GM12891 (cell line): ENCODE measurements around the gene KLF16. TPM values are rescaled to one million over a fixed set of nuclear protein-coding genes. Genes with fewer than 3 reads are reported as not detected.
A peak's percentile ranks its signal among the peaks of the same experiment; 100 is the strongest.

Experiments used
- DNase-seq: peaks from one replicate; pipeline ENCODE4 v3.0.0; 2011; ENCODE audit warnings: low spot score; ENCODE audit not compliant: insufficient read length
- FAIRE-seq: peaks from 2 replicates; lab custom pipeline; 2011; peaks lifted over from hg19 to GRCh38; lab: Jason Lieb, UNC
- PAX5 ChIP-seq: IDR thresholded peaks from 2 replicates; pipeline ENCODE4 v1.6.1; 2011; ENCODE audit warnings: low read length, moderate library complexity, mild to moderate bottlenecking; ENCODE audit not compliant: insufficient read depth, severe bottlenecking
- POLR2A ChIP-seq: IDR thresholded peaks from 2 replicates; pipeline ENCODE4 v1.6.1; 2011; ENCODE audit warnings: low read depth, low read length, control low read depth
- POLR2AphosphoS5 ChIP-seq: IDR thresholded peaks from 2 replicates; pipeline ENCODE4 v1.6.1; 2011; ENCODE audit warnings: low read depth, low read length, control low read depth
- POU2F2 ChIP-seq: IDR thresholded peaks from 2 replicates; pipeline ENCODE4 v1.6.1; 2011; ENCODE audit warnings: low read depth, mild to moderate bottlenecking, control low read depth, low read length, moderate library complexity
- SPI1 ChIP-seq: IDR thresholded peaks from 2 replicates; pipeline ENCODE4 v1.6.1; 2011; ENCODE audit warnings: low read depth, low read length, control low read depth
- TAF1 ChIP-seq: IDR thresholded peaks from 2 replicates; pipeline ENCODE4 v1.6.1; 2011; ENCODE audit warnings: low read depth, low read length, control low read depth
- polyA plus RNA-seq: library from polyadenylated mRNA; unstranded; fragments of >200 nt; gene quantifications from one replicate; pipeline ENCODE4 v1.2.1, GENCODE V29; 2012; ENCODE audit warnings: low read depth, missing spikeins, inconsistent platforms; ENCODE audit not compliant: missing spikeins

KLF16 gene
- polyA plus RNA-seq: 9.1 TPM

GRCh38 chr19:1863328-1863637, at the start of gene KLF16:
KLF16 (minus strand) TSS chr19:1863579; CDS start chr19:1863497, 82 bp downstream.
- DNase-seq: no peak
- TF ChIP-seq TAF1 (peak; percentile 27; the same call in 1 of the 2 replicates), SPI1 (no peak), POLR2AphosphoS5 (peak; percentile 31; the same call in 1 of the 2 replicates), POU2F2 (no peak), POLR2A (peak; percentile 44; the same call in 1 of the 2 replicates), PAX5 (no peak)
- FAIRE-seq: no peak

- TF ChIP-seq TAF1 (no peak), PAX5 (no peak), POU2F2 (no peak), POLR2A (no peak), SPI1 (no peak), POLR2AphosphoS5 (no peak)
- FAIRE-seq (no peak), DNase-seq (no peak)
Observed at GRCh38 chr19:1912760-1913505, 49.6 kb upstream of the KLF16 start.

GRCh38 chr19:1911995-1912394, 48.6 kb upstream of the KLF16 start:
- no peak for TF ChIP-seq TAF1
- TF ChIP-seq POLR2AphosphoS5: no peak
- TF ChIP-seq PAX5: no peak
- TF ChIP-seq POU2F2: no peak
- no peak for TF ChIP-seq POLR2A
- TF ChIP-seq SPI1: no peak
- no peak for FAIRE-seq
- DNase-seq: no peak

- FAIRE-seq (no peak), DNase-seq (no peak)
- TF ChIP-seq TAF1: no peak
- TF ChIP-seq POLR2A: no peak
- no peak for TF ChIP-seq POLR2AphosphoS5
- TF ChIP-seq SPI1: no peak
- no peak for TF ChIP-seq PAX5
- no peak for TF ChIP-seq POU2F2
Observed at GRCh38 chr19:1911098-1911497, 47.7 kb upstream of the KLF16 start.

- no peak for FAIRE-seq
- TF ChIP-seq PAX5: no peak
- no peak for TF ChIP-seq POU2F2
- TF ChIP-seq POLR2AphosphoS5: no peak
- no peak for TF ChIP-seq SPI1
- no peak for TF ChIP-seq POLR2A
- TF ChIP-seq TAF1: no peak
- DNase-seq: no peak
Observed at GRCh38 chr19:1910177-1910576, 46.8 kb upstream of the KLF16 start.

- FAIRE-seq (no peak), DNase-seq (no peak)
- TF ChIP-seq POU2F2: no peak
- TF ChIP-seq POLR2AphosphoS5: no peak
- no peak for TF ChIP-seq SPI1
- no peak for TF ChIP-seq POLR2A
- TF ChIP-seq TAF1: no peak
- no peak for TF ChIP-seq PAX5
Observed at GRCh38 chr19:1909761-1910080, 46.3 kb upstream of the KLF16 start.

GRCh38 chr19:1908364-1908678, 44.9 kb upstream of the KLF16 start:
- no peak for FAIRE-seq
- no peak for TF ChIP-seq PAX5
- no peak for TF ChIP-seq POLR2AphosphoS5
- TF ChIP-seq POU2F2: no peak
- TF ChIP-seq TAF1: no peak
- no peak for TF ChIP-seq SPI1
- TF ChIP-seq POLR2A: no peak
- DNase-seq: no peak

- DNase-seq (no peak), FAIRE-seq (no peak)
- TF ChIP-seq POLR2A (no peak), POU2F2 (no peak), PAX5 (no peak), POLR2AphosphoS5 (no peak), SPI1 (no peak), TAF1 (no peak)
Observed at GRCh38 chr19:1907563-1908363, 44.4 kb upstream of the KLF16 start.

GRCh38 chr19:1906985-1907562, 43.7 kb upstream of the KLF16 start:
- TF ChIP-seq PAX5: no peak
- TF ChIP-seq POLR2AphosphoS5: no peak
- no peak for TF ChIP-seq POLR2A
- no peak for TF ChIP-seq TAF1
- TF ChIP-seq SPI1: no peak
- TF ChIP-seq POU2F2: no peak
- DNase-seq (no peak), FAIRE-seq (no peak)
